Measurements from ENCODE around the gene TPRA1. TPM values are rescaled to one million over a fixed set of nuclear protein-coding genes. Genes with fewer than 3 reads are reported as not detected.

Gene TPRA1
- total RNA-seq, 1 experiment from 2014 or later, result 24.2 TPM

- Mint-ChIP-seq H3K36me3 (no peaks in the 10 kb centered on the region), H3K27me3 (ENCODE audit: low read depth) (peaks cover 50% of the 10 kb centered on the region), H3K27ac (no peak overlapping the region), H3K4me3 (peak overlapping the region; percentile 59), H3K9me3 (0 out of 2 replicates have a peak, but pooled peaks cover 4% of the 10 kb centered on the region), H3K4me1 (peaks cover 27% of the 10 kb centered on the region)
- POLR2A ChIA-PET, result no interaction called here
- CTCF ChIA-PET, result interaction anchor here (0.6 to 2.7 kb wide), 3 partner anchors 20 to 53 kb away, joined by 3 to 6 read pairs (median 3); no protein-coding TSS in a partner anchor
- DNase-seq (ENCODE audit: low spot score) (no peak), ATAC-seq (no peak)
- no peak for TF ChIP-seq JUN (CRISPR knock-in tag; IDR thresholded peaks at IDR 0.05)
- TF ChIP-seq MAX (CRISPR knock-in tag; IDR thresholded peaks at IDR 0.05), result no peak
These were observed 37.9 kb upstream of the TPRA1 start for GRCh38 chr3:127628426-127628787.

GRCh38 chr3:127625821-127626220 lies 35.3 kb upstream of the TPRA1 start:
- no peak overlapping the region for H3K27ac Mint-ChIP-seq
- CTCF ChIA-PET, result interaction anchor here (1.1 kb wide), 1 partner anchor 51 kb away, joined by 3 read pairs; no protein-coding TSS in a partner anchor
- no peak for DNase-seq (ENCODE audit: low spot score)
- peaks cover 9% of the 10 kb centered on the region for H3K4me1 Mint-ChIP-seq
- peaks cover 19% of the 10 kb centered on the region for H3K36me3 Mint-ChIP-seq
- no peak overlapping the region for H3K4me3 Mint-ChIP-seq
- no peak for TF ChIP-seq ZNF671 (CRISPR knock-in tag; IDR thresholded peaks at IDR 0.05)
- TF ChIP-seq PRRX2 (CRISPR knock-in tag; IDR thresholded peaks at IDR 0.05), result no peak
- TF ChIP-seq ELF4 (CRISPR knock-in tag; IDR thresholded peaks at IDR 0.05; ENCODE audit: low read depth), result no peak
- TF ChIP-seq CBFB (CRISPR knock-in tag; IDR thresholded peaks at IDR 0.05; ENCODE audit: low read depth), result no peak
- TF ChIP-seq, protein P1, sequence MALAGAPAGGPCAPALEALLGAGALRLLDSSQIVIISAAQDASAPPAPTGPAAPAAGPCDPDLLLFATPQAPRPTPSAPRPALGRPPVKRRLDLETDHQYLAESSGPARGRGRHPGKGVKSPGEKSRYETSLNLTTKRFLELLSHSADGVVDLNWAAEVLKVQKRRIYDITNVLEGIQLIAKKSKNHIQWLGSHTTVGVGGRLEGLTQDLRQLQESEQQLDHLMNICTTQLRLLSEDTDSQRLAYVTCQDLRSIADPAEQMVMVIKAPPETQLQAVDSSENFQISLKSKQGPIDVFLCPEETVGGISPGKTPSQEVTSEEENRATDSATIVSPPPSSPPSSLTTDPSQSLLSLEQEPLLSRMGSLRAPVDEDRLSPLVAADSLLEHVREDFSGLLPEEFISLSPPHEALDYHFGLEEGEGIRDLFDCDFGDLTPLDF (CRISPR knock-in tag; IDR thresholded peaks at IDR 0.05), result no peak
- TF ChIP-seq JAZF1 (CRISPR knock-in tag; IDR thresholded peaks at IDR 0.05), result no peak
- no peak for TF ChIP-seq ZNF425 (CRISPR knock-in tag; conservative IDR thresholded peaks at IDR 0.05)
- no peak for TF ChIP-seq ETV6 (CRISPR knock-in tag; IDR thresholded peaks at IDR 0.05)
- no peak for TF ChIP-seq ZNF138 (CRISPR knock-in tag; conservative IDR thresholded peaks at IDR 0.05)
- TF ChIP-seq, protein P2, sequence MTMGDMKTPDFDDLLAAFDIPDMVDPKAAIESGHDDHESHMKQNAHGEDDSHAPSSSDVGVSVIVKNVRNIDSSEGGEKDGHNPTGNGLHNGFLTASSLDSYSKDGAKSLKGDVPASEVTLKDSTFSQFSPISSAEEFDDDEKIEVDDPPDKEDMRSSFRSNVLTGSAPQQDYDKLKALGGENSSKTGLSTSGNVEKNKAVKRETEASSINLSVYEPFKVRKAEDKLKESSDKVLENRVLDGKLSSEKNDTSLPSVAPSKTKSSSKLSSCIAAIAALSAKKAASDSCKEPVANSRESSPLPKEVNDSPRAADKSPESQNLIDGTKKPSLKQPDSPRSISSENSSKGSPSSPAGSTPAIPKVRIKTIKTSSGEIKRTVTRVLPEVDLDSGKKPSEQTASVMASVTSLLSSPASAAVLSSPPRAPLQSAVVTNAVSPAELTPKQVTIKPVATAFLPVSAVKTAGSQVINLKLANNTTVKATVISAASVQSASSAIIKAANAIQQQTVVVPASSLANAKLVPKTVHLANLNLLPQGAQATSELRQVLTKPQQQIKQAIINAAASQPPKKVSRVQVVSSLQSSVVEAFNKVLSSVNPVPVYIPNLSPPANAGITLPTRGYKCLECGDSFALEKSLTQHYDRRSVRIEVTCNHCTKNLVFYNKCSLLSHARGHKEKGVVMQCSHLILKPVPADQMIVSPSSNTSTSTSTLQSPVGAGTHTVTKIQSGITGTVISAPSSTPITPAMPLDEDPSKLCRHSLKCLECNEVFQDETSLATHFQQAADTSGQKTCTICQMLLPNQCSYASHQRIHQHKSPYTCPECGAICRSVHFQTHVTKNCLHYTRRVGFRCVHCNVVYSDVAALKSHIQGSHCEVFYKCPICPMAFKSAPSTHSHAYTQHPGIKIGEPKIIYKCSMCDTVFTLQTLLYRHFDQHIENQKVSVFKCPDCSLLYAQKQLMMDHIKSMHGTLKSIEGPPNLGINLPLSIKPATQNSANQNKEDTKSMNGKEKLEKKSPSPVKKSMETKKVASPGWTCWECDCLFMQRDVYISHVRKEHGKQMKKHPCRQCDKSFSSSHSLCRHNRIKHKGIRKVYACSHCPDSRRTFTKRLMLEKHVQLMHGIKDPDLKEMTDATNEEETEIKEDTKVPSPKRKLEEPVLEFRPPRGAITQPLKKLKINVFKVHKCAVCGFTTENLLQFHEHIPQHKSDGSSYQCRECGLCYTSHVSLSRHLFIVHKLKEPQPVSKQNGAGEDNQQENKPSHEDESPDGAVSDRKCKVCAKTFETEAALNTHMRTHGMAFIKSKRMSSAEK (CRISPR knock-in tag; IDR thresholded peaks at IDR 0.05; ENCODE audit: borderline replicate concordance), result no peak
- TF ChIP-seq, protein P3, sequence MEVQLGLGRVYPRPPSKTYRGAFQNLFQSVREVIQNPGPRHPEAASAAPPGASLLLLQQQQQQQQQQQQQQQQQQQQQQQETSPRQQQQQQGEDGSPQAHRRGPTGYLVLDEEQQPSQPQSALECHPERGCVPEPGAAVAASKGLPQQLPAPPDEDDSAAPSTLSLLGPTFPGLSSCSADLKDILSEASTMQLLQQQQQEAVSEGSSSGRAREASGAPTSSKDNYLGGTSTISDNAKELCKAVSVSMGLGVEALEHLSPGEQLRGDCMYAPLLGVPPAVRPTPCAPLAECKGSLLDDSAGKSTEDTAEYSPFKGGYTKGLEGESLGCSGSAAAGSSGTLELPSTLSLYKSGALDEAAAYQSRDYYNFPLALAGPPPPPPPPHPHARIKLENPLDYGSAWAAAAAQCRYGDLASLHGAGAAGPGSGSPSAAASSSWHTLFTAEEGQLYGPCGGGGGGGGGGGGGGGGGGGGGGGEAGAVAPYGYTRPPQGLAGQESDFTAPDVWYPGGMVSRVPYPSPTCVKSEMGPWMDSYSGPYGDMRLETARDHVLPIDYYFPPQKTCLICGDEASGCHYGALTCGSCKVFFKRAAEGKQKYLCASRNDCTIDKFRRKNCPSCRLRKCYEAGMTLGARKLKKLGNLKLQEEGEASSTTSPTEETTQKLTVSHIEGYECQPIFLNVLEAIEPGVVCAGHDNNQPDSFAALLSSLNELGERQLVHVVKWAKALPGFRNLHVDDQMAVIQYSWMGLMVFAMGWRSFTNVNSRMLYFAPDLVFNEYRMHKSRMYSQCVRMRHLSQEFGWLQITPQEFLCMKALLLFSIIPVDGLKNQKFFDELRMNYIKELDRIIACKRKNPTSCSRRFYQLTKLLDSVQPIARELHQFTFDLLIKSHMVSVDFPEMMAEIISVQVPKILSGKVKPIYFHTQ (CRISPR knock-in tag; IDR thresholded peaks at IDR 0.05), result no peak
- TF ChIP-seq SP1 (CRISPR knock-in tag; conservative IDR thresholded peaks at IDR 0.05), result no peak
- no peak for TF ChIP-seq E2F4 (CRISPR knock-in tag; IDR thresholded peaks at IDR 0.05; ENCODE audit: borderline replicate concordance, low read depth)
- H3K27me3 Mint-ChIP-seq (ENCODE audit: low read depth), result peaks cover 48% of the 10 kb centered on the region
- H3K9me3 Mint-ChIP-seq, result 0 out of 2 replicates have a peak, but pooled peaks cover 4% of the 10 kb centered on the region
- no peak for ATAC-seq
- POLR2A ChIA-PET, result no interaction called here
